HFFc6 (cell line): Measurements from ENCODE around the gene ARHGEF40. TPM values are rescaled to one million over a fixed set of nuclear protein-coding genes. Genes with fewer than 3 reads are reported as not detected.

Source experiments
- DNase-seq: peaks from one replicate; pipeline ENCODE4 v3.0.0-alpha.2; 2018
- H3K27ac Mint-ChIP-seq: 2 replicates; pipeline ENCODE4 v1.8.0; 2020; ENCODE audit warnings: mild to moderate bottlenecking, mixed read lengths
- H3K27me3 Mint-ChIP-seq: 2 replicates; pipeline ENCODE4 v1.8.0; 2021; ENCODE audit warnings: mild to moderate bottlenecking, moderate library complexity, mixed read lengths; ENCODE audit not compliant: insufficient read depth
- H3K36me3 Mint-ChIP-seq: 2 replicates; pipeline ENCODE4 v1.8.0; 2021; ENCODE audit warnings: low read depth, mixed read lengths
- H3K4me1 Mint-ChIP-seq: 2 replicates; pipeline ENCODE4 v1.8.0; 2020; ENCODE audit warnings: low read depth, mixed read lengths
- H3K4me3 Mint-ChIP-seq: 2 replicates; pipeline ENCODE4 v1.8.0; 2020; ENCODE audit warnings: mild to moderate bottlenecking, moderate library complexity, mixed read lengths
- H3K9me3 Mint-ChIP-seq: 2 replicates; pipeline ENCODE4 v1.8.0; 2020; ENCODE audit warnings: mild to moderate bottlenecking, mixed read lengths
- CTCF ChIP-seq: fragments of 200-600 bp; sonication (generic); IDR thresholded peaks from 2 replicates; pipeline ENCODE4 v1.5.0; 2021; ENCODE audit warnings: antibody characterized with exemption, mild to moderate bottlenecking
- total RNA-seq, 6 experiments: library from RNA; stranded (reverse); fragmentation: NEBNext Ultra II Directional; extraction: Animal tissue kit (Norgen Biotek cat#: 25700); gene quantifications; 2 replicates in 1 of 6; 3 replicates in 5 of 6; pipeline ENCODE4 v1.2.3, GENCODE V29; 2021

Gene ARHGEF40
- total RNA-seq, 6 experiments from 2014 or later, result 30.4 to 43.0 (median 40.8) TPM

GRCh38 chr14:21105095-21105494 lies 35.0 kb downstream of the ARHGEF40 start:
- no peaks in the 10 kb centered on the region for H3K9me3 Mint-ChIP-seq
- H3K27me3 Mint-ChIP-seq, result peaks cover 9% of the 10 kb centered on the region
- H3K27ac Mint-ChIP-seq, result no peak overlapping the region
- peaks cover 49% of the 10 kb centered on the region for H3K4me1 Mint-ChIP-seq
- DNase-seq, result no peak
- no peak overlapping the region for H3K4me3 Mint-ChIP-seq
- no peak for TF ChIP-seq CTCF
- no peaks in the 10 kb centered on the region for H3K36me3 Mint-ChIP-seq

DNA sequence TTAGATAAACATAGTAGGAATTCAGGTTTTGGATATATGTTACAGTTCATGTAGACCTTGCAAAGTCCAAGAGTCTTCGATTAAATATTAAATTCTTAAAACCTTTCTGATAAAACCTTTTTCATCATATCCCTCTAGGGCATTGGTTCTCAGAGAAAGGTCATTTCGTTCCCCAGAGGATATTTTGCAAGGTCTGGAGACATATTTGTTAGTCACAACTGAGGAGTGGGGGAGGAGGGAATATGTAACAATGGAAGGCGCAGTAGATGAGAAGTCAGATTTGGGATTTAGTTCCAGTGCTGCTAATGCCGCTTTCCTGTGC lies 36.0 kb downstream of the ARHGEF40 start:
- peaks cover 10% of the 10 kb centered on the region for H3K27me3 Mint-ChIP-seq
- H3K4me3 Mint-ChIP-seq, result peak overlapping the region; percentile 52; the same call in 1 of the 2 replicates
- no peaks in the 10 kb centered on the region for H3K9me3 Mint-ChIP-seq
- no peak overlapping the region for H3K27ac Mint-ChIP-seq
- TF ChIP-seq CTCF, result no peak
- no peak for DNase-seq
- peaks cover 49% of the 10 kb centered on the region for H3K4me1 Mint-ChIP-seq
- H3K36me3 Mint-ChIP-seq, result no peaks in the 10 kb centered on the region

DNA sequence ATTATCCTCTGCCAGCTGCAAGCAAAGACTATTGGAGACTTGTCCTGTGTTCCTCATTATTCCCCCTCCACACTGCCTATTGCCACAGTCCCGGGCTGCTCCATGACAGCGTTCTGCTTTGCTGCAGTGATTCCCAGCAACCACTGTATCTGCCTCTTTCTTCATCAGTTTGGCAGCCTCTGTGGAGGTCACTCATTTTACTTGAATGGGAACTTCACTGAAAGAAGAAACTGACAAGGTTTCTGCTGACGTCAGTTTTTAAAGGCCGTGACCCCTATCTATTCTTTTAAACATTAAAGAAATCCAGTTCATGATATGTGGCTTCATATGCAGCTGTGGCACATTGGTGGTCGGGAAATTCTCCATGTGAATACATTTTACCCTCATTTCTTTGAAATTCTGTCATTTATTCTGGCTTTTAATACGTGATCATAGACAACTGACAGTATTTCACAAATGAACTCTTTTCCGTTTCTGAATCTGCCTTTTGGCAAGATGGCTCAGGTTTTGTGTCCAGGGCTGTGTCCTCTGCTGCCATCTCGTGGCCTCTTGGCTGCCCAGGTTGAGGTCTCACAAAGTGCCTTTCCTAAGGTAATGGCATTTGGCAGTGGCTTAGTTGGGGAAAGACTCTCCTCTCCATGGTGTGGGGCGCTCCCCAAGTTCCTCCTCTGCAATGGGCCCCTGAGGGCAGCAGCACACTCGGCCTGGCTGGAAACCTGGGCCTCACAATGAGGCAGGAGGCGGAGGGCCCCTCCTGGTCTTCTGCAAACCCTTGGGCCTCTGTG lies 36.6 kb downstream of the ARHGEF40 start:
- Mint-ChIP-seq H3K4me1 (peaks cover 49% of the 10 kb centered on the region), H3K27me3 (peaks cover 10% of the 10 kb centered on the region), H3K36me3 (no peaks in the 10 kb centered on the region), H3K9me3 (no peaks in the 10 kb centered on the region), H3K4me3 (peak overlapping the region; percentile 52), H3K27ac (peak overlapping the region; percentile 46; the same call in 1 of the 2 replicates)
- peak; percentile 64 for DNase-seq
- TF ChIP-seq CTCF, result peak; percentile 90

GRCh38 chr14:21107283-21107800 lies 37.2 kb downstream of the ARHGEF40 start:
- peak; percentile 32 for DNase-seq
- H3K27me3 Mint-ChIP-seq, result peaks cover 10% of the 10 kb centered on the region
- H3K4me1 Mint-ChIP-seq, result peaks cover 48% of the 10 kb centered on the region
- peak overlapping the region; percentile 46 for H3K27ac Mint-ChIP-seq
- H3K4me3 Mint-ChIP-seq, result no peak overlapping the region; the same call in 1 of the 2 replicates
- H3K9me3 Mint-ChIP-seq, result no peaks in the 10 kb centered on the region
- TF ChIP-seq CTCF, result no peak
- no peaks in the 10 kb centered on the region for H3K36me3 Mint-ChIP-seq

DNA sequence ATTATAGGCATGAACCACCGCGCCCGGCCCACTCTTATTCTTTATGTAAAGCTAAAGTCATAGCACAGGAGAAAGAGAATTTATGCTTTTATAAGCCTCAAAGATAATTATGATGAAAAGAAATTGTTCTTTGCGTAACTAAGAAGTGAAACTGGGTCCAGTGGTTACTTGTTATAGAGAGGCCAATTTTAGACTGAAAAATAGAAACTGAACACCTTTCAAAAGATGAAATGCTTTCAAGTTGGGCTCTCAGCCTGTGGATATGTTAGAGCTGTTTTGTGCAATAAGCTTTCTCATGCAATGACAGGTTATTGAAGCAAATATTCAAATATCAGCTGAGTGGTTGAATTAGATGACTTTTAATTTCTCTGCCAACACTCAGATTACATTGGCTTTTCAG lies 38.7 kb downstream of the ARHGEF40 start:
- no peak for DNase-seq
- H3K27ac Mint-ChIP-seq, result no peak overlapping the region
- H3K9me3 Mint-ChIP-seq, result no peaks in the 10 kb centered on the region
- H3K27me3 Mint-ChIP-seq, result peaks cover 10% of the 10 kb centered on the region
- no peaks in the 10 kb centered on the region for H3K36me3 Mint-ChIP-seq
- no peak for TF ChIP-seq CTCF
- H3K4me3 Mint-ChIP-seq, result no peak overlapping the region
- peaks cover 35% of the 10 kb centered on the region for H3K4me1 Mint-ChIP-seq
